OCI-LY3 (cell line): ENCODE measurements around the gene ABHD10.

Experiments
- CTCF ChIP-seq: fragments of 200-600, 300-600 bp; sonication (generic); IDR thresholded peaks from 2 replicates; pipeline ENCODE4 v1.5.1; 2014; ENCODE audit warnings: antibody characterized with exemption, low read length, low read depth
- EZH2phosphoT487 ChIP-seq: fragments of 200-600 bp; shearing (Covaris generic); IDR thresholded peaks from 2 replicates; pipeline ENCODE4 v1.6.1; 2018; ENCODE audit warnings: antibody characterized with exemption, mixed run types, low read depth

- no peak for TF ChIP-seq CTCF
- no peak for TF ChIP-seq EZH2phosphoT487
Observed at GRCh38 chr3:112027142-112027541, 48.3 kb downstream of the ABHD10 start.
